Amniotic stem cell (primary cell): ENCODE results near the gene GDPD4.
"Not testable (repeated sequence)": the region's sequence is repeated elsewhere in the genome, so short reads cannot be mapped to it uniquely, and the experiment has no call there.

Experiments
- DNase-seq: peaks from one replicate; lab custom pipeline; 2025; lab: John Stamatoyannopoulos, UW

GDPD4 gene

GRCh38 chr11:77301510-77301909, at the start of gene GDPD4:
Gene GDPD4, minus strand, starts transcription at chr11:77301686. Its CDS starts 16,549 bp downstream, at chr11:77285137.
- no peak for DNase-seq

- DNase-seq = no peak
These were observed 46.5 kb upstream of the GDPD4 start for GRCh38 chr11:77347948-77348347.

- peak; percentile 63 for DNase-seq
These were observed 45.6 kb upstream of the GDPD4 start for GRCh38 chr11:77346906-77347603.

GRCh38 chr11:77345621-77346020, 44.1 kb upstream of the GDPD4 start:
- DNase-seq = no peak

GRCh38 chr11:77340501-77340900, 39.0 kb upstream of the GDPD4 start:
- no peak for DNase-seq

- DNase-seq = no peak
These were observed 30.8 kb upstream of the GDPD4 start for GRCh38 chr11:77332259-77332658.

- no peak for DNase-seq
These were observed 23.7 kb upstream of the GDPD4 start for GRCh38 chr11:77325159-77325558.

- no peak for DNase-seq
These were observed 23.0 kb upstream of the GDPD4 start for GRCh38 chr11:77324508-77324907.

- no peak for DNase-seq
These were observed 21.6 kb upstream of the GDPD4 start for GRCh38 chr11:77322926-77323590.

- DNase-seq = no peak
These were observed 21.0 kb upstream of the GDPD4 start for GRCh38 chr11:77322506-77322905.

GRCh38 chr11:77320351-77320750, 18.9 kb upstream of the GDPD4 start:
- no peak for DNase-seq

- DNase-seq = no peak
These were observed 17.1 kb upstream of the GDPD4 start for GRCh38 chr11:77318600-77318999.

- no peak for DNase-seq
These were observed 15.4 kb upstream of the GDPD4 start for GRCh38 chr11:77316733-77317342.

- no peak for DNase-seq
These were observed 10.6 kb upstream of the GDPD4 start for GRCh38 chr11:77312107-77312506.

GRCh38 chr11:77311701-77312100, 10.2 kb upstream of the GDPD4 start:
- DNase-seq = no peak

GRCh38 chr11:77310721-77311120, 9.2 kb upstream of the GDPD4 start:
- no peak for DNase-seq

GRCh38 chr11:77309401-77310085, 8.1 kb upstream of the GDPD4 start:
- no peak for DNase-seq

- no peak for DNase-seq
These were observed 7.4 kb upstream of the GDPD4 start for GRCh38 chr11:77308838-77309237.

- no peak for DNase-seq
These were observed 1.8 kb upstream of the GDPD4 start for GRCh38 chr11:77303328-77303727.

GRCh38 chr11:77302752-77303151, 1.3 kb upstream of the GDPD4 start:
- no peak for DNase-seq

- no peak for DNase-seq
These were observed 791 bp downstream of the GDPD4 start for GRCh38 chr11:77300695-77301094.

- DNase-seq = not testable (repeated sequence)
These were observed 1.5 kb downstream of the GDPD4 start for GRCh38 chr11:77300028-77300427.

GRCh38 chr11:77299528-77299993, 1.9 kb downstream of the GDPD4 start:
- no peak for DNase-seq
